K562 (cell line): ENCODE measurements around the gene ATP13A1. TPM values are rescaled to one million over a fixed set of nuclear protein-coding genes. Genes with fewer than 3 reads are reported as not detected.

Experiments used
- CC2D1A ChIP-seq: fragments of 450-650 bp; IDR thresholded peaks from 2 replicates; pipeline ENCODE4 v1.6.1; 2017; ENCODE audit warnings: mild to moderate bottlenecking
- HMG20A ChIP-seq: fragments of 450-650 bp; formaldehyde crosslinking; conservative IDR thresholded peaks from 2 replicates; pipeline ENCODE4 v1.4.0; 2020; ENCODE audit warnings: mild to moderate bottlenecking, mixed read lengths
- MCM7 ChIP-seq, 2 experiments: fragments of 450-650 bp; IDR thresholded peaks; 2 replicates each; pipeline ENCODE4 v1.6.1; 2016 to 2018
- MIER1 ChIP-seq: fragments of 450-650 bp; IDR thresholded peaks from 2 replicates; pipeline ENCODE4 v1.6.1; 2016; ENCODE audit warnings: antibody characterized with exemption, mild to moderate bottlenecking, low read depth
- NR2C2 ChIP-seq, 2 experiments: fragments of 200-800 bp in 1 of 2; sonication (Bioruptor generic) in 1 of 2; sonication (generic) in 1 of 2; formaldehyde crosslinking in 1 of 2; IDR thresholded peaks; 2 replicates each; pipeline versions ENCODE4 v1.6.1 to v1.8.0; 2016 to 2022; ENCODE audit warnings: mild to moderate bottlenecking in 1 of 2, missing compliant biosample characterization in 1 of 2, missing genetic modification characterization in 1 of 2, missing genetic modification reagents in 1 of 2
- PHF20 ChIP-seq: fragments of 450-650 bp; IDR thresholded peaks from 2 replicates; pipeline ENCODE4 v1.6.1; 2018; ENCODE audit not compliant: partially characterized antibody
- PHTF2 ChIP-seq: fragments of 250-450 bp; sonication (Bioruptor Pico); IDR thresholded peaks from 2 replicates; pipeline ENCODE4 v1.5.0; 2021; ENCODE audit warnings: mild to moderate bottlenecking
- SRSF3 ChIP-seq: fragments of 200-400 bp; formaldehyde crosslinking; IDR thresholded peaks from 2 replicates; pipeline ENCODE4 v1.6.1; 2016; ENCODE audit warnings: mild to moderate bottlenecking, low read length, moderate library complexity; ENCODE audit not compliant: insufficient read depth
- TRIM24 ChIP-seq, 2 experiments: fragments of 450-650 bp; IDR thresholded peaks; 2 replicates each; pipeline ENCODE4 v1.6.1; 2016
- ZBTB1 ChIP-seq: sonication (generic); formaldehyde crosslinking; IDR thresholded peaks from 2 replicates; pipeline ENCODE4 v1.8.1; 2023; ENCODE audit warnings: missing genetic modification reagents, low read depth, mild to moderate bottlenecking, borderline replicate concordance
- polyA plus RNA-seq, 8 experiments: library from polyadenylated mRNA; depleted of rRNA in 4 of 8; stranded (reverse) in 5 of 8; unstranded in 3 of 8; fragments of >200 nt; fragmentation: Nextera tagmentation in 2 of 8; fragmentation: Illumina TruSeq in 1 of 8; extraction: Ambion mirVana in 2 of 8; extraction: Trizol in 1 of 8; gene quantifications; 2 replicates each; pipeline versions ENCODE4 v1.2.1 to v1.2.3, GENCODE V29; 2011 to 2014; ENCODE audit warnings: inconsistent platforms in 1 of 8, missing spikeins in 1 of 8
- total RNA-seq, 7 experiments: library from RNA; depleted of rRNA in 6 of 7; stranded (reverse); fragments of >200 nt in 6 of 7; fragmentation: Illumina TruSeq in 2 of 7; extraction: Trizol in 2 of 7; gene quantifications; 2 replicates each; pipeline versions ENCODE4 v1.2.1 to v1.2.3, GENCODE V29; 2011 to 2021; ENCODE audit warnings: low replicate concordance in 1 of 7
- TF ChIP-seq, protein P1 (sequence below), 2 experiments: fragments of 450-650 bp in 1 of 2; sonication (generic) in 1 of 2; formaldehyde crosslinking in 1 of 2; IDR thresholded peaks in 1 of 2; conservative IDR thresholded peaks in 1 of 2; 2 replicates each; pipeline versions ENCODE4 v1.6.1 to v1.8.1; 2016 to 2023; ENCODE audit warnings: mild to moderate bottlenecking in 2 of 2, moderate library complexity in 2 of 2, inconsistent platforms in 1 of 2, missing genetic modification reagents in 1 of 2
- TF ChIP-seq, protein P2 (sequence below): fragments of 200-800 bp; sonication (Bioruptor generic); IDR thresholded peaks from 2 replicates; pipeline ENCODE4 v1.6.1; 2017; ENCODE audit warnings: missing genetic modification characterization, missing compliant biosample characterization
- TF ChIP-seq, protein P3 (sequence below): sonication (generic); formaldehyde crosslinking; IDR thresholded peaks from 2 replicates; pipeline ENCODE4 v1.8.0; 2022; ENCODE audit warnings: mild to moderate bottlenecking, low read depth, missing genetic modification reagents
- TF ChIP-seq, protein P4 (sequence below), 2 experiments: fragments of 450-650 bp in 1 of 2; IDR thresholded peaks; 2 replicates each; pipeline ENCODE4 v1.6.1; 2011 to 2017; ENCODE audit warnings: low read depth in 2 of 2, antibody characterized with exemption in 1 of 2, borderline replicate concordance in 1 of 2, low read length in 1 of 2, mild to moderate bottlenecking in 1 of 2, mixed read lengths in 1 of 2; ENCODE audit not compliant: control insufficient read depth in 1 of 2
- TF ChIP-seq, protein P5 (sequence below): sonication (generic); formaldehyde crosslinking; IDR thresholded peaks from 2 replicates; pipeline ENCODE4 v1.8.1; 2023; ENCODE audit warnings: mild to moderate bottlenecking, missing genetic modification reagents, moderate library complexity

ATP13A1 gene
- total and polyA plus RNA-seq, 9 of the 15 experiments (the other 6 are each of a cell fraction or from before 2014, with no cell fraction given) = 0.90 to 83.8 (median 23.1) TPM

DNA sequence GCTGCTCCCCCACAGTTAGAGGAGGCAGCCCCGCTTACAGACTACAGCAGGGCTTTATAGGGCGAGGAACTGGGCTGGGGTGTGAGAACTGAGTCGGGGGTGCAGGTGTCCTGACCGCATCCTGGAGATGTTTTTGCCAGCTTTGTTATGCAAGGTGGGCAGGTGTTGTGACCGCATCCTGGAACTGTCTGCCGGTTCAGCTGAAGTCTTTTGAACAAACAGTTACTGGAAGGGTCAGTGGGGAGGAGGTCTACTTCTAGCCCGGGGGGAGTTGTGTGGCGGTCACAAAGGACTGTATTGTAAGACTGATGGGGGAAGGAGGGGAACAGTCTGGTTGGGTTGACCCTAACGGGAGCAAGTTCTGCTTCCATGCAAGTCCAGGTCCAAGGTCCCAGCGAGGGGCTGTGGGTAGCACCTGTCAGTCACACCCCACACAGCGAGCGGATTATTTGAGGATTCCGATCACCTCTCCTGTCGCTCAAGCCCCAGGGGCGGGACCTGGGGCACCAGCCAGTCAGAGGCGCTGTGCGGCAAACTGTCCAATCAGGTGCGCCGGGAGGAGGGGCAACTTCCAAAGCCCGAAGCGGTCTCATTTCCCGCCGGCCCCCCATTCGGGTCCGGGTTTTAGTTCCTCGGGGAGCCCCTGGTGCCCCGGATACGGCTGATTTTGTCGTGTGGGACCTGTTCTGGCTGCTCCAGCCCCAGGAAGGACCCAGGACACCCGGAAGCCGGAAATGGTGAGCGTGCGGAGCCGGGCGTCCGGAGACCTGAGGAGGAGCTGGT lies 4.9 kb upstream of the ATP13A1 start, which contains the start of gene ZNF101 (continued):
- TF ChIP-seq CC2D1A = no peak
- TF ChIP-seq MCM7 (IDR thresholded peaks at IDR 0.05) = no peak
- TF ChIP-seq NR2C2 (CRISPR knock-in tag; IDR thresholded peaks at IDR 0.05) = no peak
- TF ChIP-seq NR2C2 (tag; IDR thresholded peaks at IDR 0.05) = peak; percentile 75
- no peak for TF ChIP-seq PHTF2 (CRISPR knock-in tag)
- TF ChIP-seq, protein P1, sequence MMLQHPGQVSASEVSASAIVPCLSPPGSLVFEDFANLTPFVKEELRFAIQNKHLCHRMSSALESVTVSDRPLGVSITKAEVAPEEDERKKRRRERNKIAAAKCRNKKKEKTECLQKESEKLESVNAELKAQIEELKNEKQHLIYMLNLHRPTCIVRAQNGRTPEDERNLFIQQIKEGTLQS (IDR thresholded peaks at IDR 0.05) = no peak
- TF ChIP-seq, protein P1 (CRISPR knock-in tag; conservative IDR thresholded peaks at IDR 0.05) = no peak
- TF ChIP-seq TRIM24 (IDR thresholded peaks at IDR 0.05) = peak in 1 of 2 experiments; percentile 44; a peak in 1 of 4 replicates
- peak; percentile 68 for TF ChIP-seq PHF20
- TF ChIP-seq ZBTB1 (CRISPR knock-in tag) = no peak
- TF ChIP-seq, protein P2, sequence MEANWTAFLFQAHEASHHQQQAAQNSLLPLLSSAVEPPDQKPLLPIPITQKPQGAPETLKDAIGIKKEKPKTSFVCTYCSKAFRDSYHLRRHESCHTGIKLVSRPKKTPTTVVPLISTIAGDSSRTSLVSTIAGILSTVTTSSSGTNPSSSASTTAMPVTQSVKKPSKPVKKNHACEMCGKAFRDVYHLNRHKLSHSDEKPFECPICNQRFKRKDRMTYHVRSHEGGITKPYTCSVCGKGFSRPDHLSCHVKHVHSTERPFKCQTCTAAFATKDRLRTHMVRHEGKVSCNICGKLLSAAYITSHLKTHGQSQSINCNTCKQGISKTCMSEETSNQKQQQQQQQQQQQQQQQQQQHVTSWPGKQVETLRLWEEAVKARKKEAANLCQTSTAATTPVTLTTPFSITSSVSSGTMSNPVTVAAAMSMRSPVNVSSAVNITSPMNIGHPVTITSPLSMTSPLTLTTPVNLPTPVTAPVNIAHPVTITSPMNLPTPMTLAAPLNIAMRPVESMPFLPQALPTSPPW (CRISPR knock-in tag) = peak; percentile 52; the same call in 1 of the 2 replicates
- TF ChIP-seq SRSF3 = no peak
- TF ChIP-seq, protein P3, sequence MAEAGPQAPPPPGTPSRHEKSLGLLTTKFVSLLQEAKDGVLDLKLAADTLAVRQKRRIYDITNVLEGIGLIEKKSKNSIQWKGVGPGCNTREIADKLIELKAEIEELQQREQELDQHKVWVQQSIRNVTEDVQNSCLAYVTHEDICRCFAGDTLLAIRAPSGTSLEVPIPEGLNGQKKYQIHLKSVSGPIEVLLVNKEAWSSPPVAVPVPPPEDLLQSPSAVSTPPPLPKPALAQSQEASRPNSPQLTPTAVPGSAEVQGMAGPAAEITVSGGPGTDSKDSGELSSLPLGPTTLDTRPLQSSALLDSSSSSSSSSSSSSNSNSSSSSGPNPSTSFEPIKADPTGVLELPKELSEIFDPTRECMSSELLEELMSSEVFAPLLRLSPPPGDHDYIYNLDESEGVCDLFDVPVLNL (CRISPR knock-in tag) = no peak
- TF ChIP-seq HMG20A (CRISPR knock-in tag) = no peak
- TF ChIP-seq MIER1 = no peak
- TF ChIP-seq, protein P4, sequence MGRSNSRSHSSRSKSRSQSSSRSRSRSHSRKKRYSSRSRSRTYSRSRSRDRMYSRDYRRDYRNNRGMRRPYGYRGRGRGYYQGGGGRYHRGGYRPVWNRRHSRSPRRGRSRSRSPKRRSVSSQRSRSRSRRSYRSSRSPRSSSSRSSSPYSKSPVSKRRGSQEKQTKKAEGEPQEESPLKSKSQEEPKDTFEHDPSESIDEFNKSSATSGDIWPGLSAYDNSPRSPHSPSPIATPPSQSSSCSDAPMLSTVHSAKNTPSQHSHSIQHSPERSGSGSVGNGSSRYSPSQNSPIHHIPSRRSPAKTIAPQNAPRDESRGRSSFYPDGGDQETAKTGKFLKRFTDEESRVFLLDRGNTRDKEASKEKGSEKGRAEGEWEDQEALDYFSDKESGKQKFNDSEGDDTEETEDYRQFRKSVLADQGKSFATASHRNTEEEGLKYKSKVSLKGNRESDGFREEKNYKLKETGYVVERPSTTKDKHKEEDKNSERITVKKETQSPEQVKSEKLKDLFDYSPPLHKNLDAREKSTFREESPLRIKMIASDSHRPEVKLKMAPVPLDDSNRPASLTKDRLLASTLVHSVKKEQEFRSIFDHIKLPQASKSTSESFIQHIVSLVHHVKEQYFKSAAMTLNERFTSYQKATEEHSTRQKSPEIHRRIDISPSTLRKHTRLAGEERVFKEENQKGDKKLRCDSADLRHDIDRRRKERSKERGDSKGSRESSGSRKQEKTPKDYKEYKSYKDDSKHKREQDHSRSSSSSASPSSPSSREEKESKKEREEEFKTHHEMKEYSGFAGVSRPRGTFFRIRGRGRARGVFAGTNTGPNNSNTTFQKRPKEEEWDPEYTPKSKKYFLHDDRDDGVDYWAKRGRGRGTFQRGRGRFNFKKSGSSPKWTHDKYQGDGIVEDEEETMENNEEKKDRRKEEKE (IDR thresholded peaks at IDR 0.05; ENCODE audit: borderline replicate concordance in 1 of 2, control insufficient read depth in 1 of 2, low read depth in 2 of 2, low read length in 1 of 2) = no peak
- TF ChIP-seq, protein P5, sequence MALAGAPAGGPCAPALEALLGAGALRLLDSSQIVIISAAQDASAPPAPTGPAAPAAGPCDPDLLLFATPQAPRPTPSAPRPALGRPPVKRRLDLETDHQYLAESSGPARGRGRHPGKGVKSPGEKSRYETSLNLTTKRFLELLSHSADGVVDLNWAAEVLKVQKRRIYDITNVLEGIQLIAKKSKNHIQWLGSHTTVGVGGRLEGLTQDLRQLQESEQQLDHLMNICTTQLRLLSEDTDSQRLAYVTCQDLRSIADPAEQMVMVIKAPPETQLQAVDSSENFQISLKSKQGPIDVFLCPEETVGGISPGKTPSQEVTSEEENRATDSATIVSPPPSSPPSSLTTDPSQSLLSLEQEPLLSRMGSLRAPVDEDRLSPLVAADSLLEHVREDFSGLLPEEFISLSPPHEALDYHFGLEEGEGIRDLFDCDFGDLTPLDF (CRISPR knock-in tag) = no peak
